ENCODE results near the gene NRXN3.

The NRXN3 gene

GRCh38 chr14:79357307-79357706 is 1187.1 kb downstream of the NRXN3 start:
- no peak for DNase-seq (ENCODE audit: low read depth)

GRCh38 chr14:79363291-79363690 is 1193.1 kb downstream of the NRXN3 start:
- no peak for DNase-seq (ENCODE audit: low read depth)

DNA sequence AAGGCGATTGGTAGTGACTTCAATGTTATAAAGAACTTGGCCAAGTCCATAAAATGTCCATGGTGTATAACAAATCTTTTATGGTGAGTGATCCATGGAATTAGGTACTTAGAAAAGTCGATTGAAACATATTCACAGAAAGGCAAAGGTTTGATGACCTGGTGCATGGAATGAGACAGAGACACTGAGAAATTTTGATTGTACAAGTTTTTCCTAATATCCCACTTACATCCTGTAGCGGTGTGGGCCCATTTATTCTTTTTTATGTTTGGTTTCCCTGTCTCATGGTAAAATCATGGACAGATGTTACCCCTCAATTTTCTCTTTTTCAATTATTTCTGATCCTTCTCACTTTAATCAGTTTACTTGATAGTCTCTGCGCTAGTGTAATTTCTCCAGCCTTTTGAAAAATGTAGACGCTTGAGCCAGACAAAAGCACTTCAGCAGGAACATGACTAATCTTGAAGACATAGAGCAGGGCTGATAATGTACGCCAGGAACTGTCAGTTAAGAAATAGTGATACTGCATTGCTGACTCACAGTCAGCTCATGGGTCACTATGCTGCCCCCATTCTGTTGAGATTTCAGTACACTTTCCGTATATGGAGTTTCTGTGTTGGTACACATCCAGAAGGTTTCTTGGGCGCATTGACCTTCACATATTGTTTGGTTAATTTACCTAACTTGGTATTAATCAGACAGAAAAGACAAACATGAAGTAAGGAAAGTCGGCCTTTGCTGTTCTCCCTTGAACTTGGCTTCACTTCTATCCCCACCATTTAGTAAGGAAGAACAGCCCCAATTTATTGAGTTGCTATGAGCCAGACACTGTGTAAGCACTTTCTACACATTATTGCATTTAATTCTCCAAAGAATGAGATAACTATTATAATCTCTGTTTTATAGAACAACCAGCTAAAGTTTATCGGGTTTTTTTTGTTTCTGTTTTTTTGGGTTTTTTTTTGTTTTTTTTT is 1199.5 kb downstream of the NRXN3 start:
- peak; percentile 58 for DNase-seq (ENCODE audit: low read depth)

DNA sequence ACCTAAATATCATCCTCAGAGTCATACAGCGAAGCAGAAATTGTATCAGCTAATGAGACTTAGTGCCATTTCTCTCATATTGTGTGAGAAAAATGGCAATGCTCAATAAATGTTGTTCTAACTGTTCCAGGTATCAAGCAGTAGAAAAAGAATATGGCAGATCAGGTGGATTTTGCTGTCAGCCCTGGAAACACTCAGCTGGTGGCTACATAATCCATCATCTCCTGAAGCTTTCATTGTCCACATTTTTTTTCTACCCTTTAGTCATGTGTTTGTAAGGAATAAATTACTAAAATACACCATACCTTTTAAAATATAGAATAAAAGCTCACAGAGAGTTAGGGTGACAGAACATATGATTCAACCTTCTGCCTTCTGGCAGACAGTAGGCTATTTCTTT is 1200.8 kb downstream of the NRXN3 start:
- DNase-seq (ENCODE audit: low read depth), result no peak

- no peak for DNase-seq (ENCODE audit: low read depth)
Observed at GRCh38 chr14:79373451-79373850, 1203.3 kb downstream of the NRXN3 start.

DNA sequence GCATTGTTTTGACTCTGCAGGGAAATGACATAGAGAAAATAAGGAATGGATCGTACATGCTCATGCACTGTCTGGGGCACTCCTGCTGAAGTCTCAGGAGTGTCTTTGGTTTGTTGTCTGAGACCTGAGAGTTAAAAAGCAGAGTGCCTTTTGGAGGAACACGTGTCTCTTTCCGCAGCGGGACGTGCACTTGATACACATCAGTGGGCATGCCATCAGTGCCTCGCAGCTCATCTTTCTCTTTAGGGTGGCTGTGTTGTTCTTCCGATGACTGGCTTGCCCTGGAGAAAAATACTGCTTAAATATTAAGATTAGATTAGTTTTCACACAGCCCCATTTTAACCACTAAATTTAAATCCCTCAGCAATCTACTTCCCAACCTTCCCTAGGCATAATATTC is 1205.2 kb downstream of the NRXN3 start:
- no peak for DNase-seq (ENCODE audit: low read depth)

- DNase-seq (ENCODE audit: low read depth), result no peak
Observed at GRCh38 chr14:79376557-79376956, 1206.4 kb downstream of the NRXN3 start.

- DNase-seq (ENCODE audit: low read depth), result no peak
Observed at GRCh38 chr14:79378020-79378419, 1207.8 kb downstream of the NRXN3 start.

GRCh38 chr14:79379266-79379665 is 1209.1 kb downstream of the NRXN3 start:
- DNase-seq (ENCODE audit: low read depth), result no peak

- DNase-seq (ENCODE audit: low read depth), result no peak
Observed at GRCh38 chr14:79383031-79383430, 1212.9 kb downstream of the NRXN3 start.

GRCh38 chr14:79383475-79383874 is 1213.3 kb downstream of the NRXN3 start:
- DNase-seq (ENCODE audit: low read depth), result no peak

DNA sequence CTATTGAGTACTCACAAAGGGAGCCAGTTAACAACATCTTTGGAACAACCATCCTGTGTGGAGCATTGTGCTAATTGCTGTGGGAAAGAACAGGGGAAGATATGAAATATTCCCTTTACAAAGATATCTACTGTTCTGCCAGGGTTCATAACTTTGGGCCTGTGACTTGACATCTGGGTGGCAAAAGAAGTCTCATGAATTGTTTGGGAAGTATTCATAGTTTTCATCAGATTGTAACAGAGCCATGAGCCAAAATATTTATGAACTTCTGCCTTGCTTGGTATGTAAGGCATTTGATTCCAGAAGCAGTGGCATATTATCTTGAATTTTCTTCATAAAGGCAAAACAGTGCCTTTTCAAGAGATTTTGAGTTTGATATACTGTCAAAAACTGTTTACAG is 1224.9 kb downstream of the NRXN3 start:
- no peak for DNase-seq (ENCODE audit: low read depth)

- DNase-seq (ENCODE audit: low read depth), result no peak
Observed at GRCh38 chr14:79404874-79405511, 1234.8 kb downstream of the NRXN3 start.

DNA sequence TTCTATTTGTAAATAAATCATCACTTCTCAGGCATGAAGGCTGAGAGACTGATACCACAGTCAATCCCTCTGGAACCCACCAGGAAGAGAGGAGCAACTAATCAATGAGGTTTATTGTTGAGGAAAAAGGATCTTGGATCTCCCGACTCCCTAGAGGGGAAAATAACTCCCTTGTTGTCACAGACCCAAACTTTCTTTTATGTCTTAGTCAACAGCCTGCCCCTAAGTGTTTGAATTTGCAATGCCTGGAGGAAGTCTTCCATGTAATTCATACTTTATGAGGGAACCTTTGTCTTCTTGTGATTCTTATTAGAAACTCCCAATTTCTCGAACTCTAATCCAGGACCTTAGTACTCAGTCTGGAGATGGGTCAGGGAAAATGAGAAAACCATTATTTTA is 1235.3 kb downstream of the NRXN3 start:
- no peak for DNase-seq (ENCODE audit: low read depth)

GRCh38 chr14:79407572-79407971 is 1237.4 kb downstream of the NRXN3 start:
- no peak for DNase-seq (ENCODE audit: low read depth)

- DNase-seq (ENCODE audit: low read depth), result no peak
Observed at GRCh38 chr14:79408696-79409095, 1238.5 kb downstream of the NRXN3 start.

DNA sequence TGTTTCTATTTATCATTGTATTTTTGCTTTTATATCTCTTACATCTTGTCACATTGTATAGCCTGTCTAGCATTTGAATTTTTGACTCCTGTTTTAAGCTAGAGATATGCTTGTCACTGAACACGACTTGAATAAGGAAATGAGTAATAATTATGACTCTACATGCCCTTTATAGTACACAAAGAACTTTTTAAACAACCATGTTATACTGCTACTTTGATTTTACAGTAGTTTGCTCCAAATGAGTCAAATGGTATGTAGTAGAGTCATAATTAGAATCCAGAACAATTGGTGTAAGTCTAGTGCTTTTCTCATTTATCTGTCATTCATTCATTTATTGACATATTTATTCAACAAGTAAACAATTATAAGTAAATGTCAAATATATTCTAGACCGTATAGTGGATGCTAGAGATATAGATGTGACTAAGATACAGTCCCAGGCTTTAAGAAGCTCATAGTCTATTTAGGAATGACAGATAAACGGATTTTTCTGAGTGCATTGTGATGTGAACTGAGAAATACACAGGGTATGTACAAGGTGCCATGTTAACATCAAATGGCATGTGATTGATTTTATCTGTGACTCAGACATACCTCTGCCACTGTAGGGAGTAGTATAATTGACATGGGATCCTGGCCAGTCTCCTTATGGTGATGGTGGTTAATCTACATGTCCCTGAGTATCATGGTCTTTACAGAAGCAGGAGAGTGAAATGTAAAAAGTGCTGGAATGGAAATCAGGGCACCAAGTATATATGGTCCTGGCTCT is 1241.4 kb downstream of the NRXN3 start:
- DNase-seq (ENCODE audit: low read depth), result no peak

GRCh38 chr14:79412822-79413221 is 1242.6 kb downstream of the NRXN3 start:
- no peak for DNase-seq (ENCODE audit: low read depth)

- DNase-seq (ENCODE audit: low read depth), result no peak
Observed at GRCh38 chr14:79413734-79414428, 1243.7 kb downstream of the NRXN3 start.

DNA sequence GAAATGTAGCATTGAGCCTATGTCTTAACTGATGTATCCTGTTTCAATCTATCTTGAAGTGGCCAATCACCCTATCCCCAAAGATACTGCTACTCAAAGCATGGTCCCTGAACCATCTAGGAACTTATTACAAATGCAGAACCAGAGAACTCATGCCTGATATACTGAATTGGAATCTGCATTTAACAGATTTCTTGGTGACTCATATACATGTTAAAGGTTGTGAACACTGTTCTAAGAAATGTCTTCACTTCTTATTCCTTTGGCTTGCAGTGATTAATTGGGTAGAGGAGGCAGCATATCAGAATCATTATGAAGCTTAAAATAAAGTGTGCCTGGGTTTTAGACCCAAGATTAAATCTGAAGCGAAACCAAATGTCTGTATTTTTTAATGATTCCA is 1245.6 kb downstream of the NRXN3 start:
- no peak for DNase-seq (ENCODE audit: low read depth)

- no peak for DNase-seq (ENCODE audit: low read depth)
Observed at GRCh38 chr14:79417961-79418360, 1247.8 kb downstream of the NRXN3 start.
